GM18907 (cell line): ENCODE data around the gene SIRPB2.
A peak's percentile ranks its signal among the peaks of the same experiment; 100 is the strongest.

Experiments
- ATAC-seq: cut with Tn5 transposase; IDR thresholded peaks from one replicate; pipeline ENCODE4 v1.9.1; 2021; ENCODE audit warnings: mild to moderate bottlenecking, moderate library complexity; ENCODE audit not compliant: unreplicated experiment

SIRPB2 gene

DNA sequence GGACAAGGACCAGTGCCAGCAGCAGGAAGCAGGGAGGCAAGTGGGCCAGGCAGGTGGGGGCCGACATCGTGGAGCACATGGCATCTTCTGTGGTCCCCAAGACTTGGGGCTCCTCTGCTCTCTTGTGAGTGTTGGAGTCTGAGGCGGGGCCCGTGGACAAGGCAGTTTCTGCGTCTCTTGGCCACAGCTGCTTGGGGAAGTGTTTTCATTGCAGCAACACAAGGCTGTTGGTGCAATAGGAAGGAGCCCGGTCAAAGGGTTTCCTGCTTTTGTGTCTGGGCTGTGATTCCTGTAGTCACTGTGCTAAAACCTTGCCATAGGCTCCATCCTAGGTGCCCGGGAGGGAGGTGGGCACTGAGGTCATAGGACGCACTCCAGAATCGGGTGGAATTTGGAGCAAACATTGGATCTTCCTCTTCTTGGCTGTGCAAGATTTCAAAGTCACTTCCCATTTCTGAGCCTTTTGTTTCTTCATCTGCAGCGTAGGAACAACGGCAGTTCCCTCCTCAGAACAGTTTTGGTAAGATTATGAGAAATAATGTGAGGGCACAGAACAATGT, at the start of gene SIRPB2:
Gene SIRPB2 (minus strand): TSS at position 140 of the 560 bp plus-strand sequence. CDS start 61 bp downstream, at position 79.
- no peak for ATAC-seq

DNA sequence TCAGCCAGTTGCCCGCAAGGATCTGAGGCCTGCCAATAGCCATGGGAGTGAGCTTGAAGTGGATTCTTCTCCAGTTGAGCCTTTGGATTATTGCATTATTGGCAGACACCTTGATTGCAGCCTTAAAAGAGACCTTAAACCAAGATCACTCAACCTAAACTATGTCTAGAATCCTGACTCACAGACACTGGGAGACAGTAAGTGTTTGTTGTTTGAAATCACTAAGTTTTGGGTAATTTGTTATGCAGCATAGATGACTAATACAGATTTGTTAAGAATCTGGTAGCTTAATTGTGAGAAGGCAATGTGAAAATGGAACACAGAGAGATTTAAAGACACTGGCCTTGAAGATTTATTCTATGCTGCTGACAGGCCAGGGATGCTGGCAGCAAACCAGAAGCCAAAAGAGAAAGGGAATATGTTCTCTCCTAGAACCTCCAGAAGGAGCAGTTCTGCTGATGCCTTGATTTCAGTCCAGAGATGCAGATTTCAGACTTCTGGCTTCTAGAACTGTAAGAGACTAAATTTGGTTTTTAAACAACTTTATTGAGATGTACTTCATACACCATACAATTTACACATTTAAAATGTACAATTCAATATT, 48.7 kb upstream of the SIRPB2 start:
- no peak for ATAC-seq

DNA sequence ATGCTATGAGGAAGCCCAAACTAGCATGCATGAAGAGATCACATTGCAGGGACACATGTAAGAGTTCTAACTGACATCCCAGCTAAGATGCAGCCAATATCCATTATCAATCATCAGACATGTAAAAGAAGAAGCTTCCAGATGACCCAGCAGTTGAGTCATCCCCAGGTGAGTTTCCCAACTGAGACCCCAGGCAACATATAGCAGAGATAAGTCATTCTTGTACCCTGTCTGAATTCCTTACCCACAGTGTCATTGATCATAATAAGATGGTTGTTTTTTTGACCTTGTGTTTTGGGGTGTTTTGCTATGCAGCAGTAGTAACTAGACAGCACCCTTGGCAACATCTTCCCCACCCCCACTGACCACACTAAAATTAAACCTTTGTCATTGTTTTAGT, 47.4 kb upstream of the SIRPB2 start:
- ATAC-seq, result no peak

GRCh38 chr20:1537731-1538058, 46.5 kb upstream of the SIRPB2 start:
- no peak for ATAC-seq

GRCh38 chr20:1536893-1537730, 45.9 kb upstream of the SIRPB2 start:
- ATAC-seq, result no peak

DNA sequence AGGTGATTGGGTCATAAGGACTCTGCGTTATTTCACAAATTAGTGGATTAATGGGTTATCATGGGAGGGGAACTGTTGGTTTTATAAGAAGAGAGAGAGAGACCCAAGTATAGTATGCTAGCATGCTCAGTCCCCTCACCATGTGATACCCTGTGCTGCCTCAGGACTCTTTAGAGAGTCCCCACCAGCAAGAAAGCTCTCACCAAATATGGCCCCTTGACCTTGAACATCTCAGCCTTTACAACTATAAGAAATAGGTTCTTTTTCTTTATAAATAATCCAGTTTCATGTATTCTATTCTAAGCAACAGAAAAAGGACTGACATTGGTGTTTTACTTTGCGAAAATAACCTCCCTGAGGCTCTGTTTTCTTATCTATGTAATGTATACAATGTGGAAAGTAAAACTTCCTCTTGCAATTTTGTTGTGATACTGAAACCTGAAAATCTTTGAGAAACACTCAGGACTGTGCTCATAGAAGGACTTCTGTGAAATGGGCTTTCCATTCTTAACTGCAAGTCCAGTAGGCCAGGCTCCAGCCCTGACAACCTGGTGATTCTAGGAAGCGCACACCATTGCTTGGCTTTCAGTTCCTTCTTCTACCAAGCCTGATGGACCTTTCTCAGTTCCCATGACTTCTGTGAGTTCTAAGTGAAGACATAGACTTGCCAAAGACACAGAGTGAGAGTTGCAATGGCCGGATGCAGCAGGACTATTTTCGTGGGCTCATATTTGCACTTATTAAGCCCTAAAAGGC, 44.4 kb upstream of the SIRPB2 start:
- ATAC-seq, result peak; percentile 93

- ATAC-seq, result no peak
These were observed 43.3 kb upstream of the SIRPB2 start for GRCh38 chr20:1534526-1534925.

DNA sequence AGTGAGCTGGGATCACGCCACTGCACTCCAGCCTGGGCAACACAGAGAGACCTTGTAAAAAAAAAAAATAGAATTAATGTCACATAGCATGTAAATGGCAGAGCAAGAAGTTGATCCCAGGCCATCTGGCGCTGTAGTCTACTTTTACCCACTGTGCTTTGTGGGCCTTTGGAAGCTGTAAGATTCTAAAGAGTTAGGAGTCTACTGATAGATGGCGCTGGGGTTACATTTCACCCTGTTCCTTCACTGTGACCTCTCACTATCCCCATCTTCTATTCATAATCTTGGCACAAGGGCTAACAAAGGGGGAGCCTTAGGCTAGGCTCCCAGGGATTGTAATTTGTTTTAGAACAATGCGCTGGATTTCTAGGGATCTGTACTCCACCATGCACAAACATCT, 41.8 kb upstream of the SIRPB2 start:
- no peak for ATAC-seq

DNA sequence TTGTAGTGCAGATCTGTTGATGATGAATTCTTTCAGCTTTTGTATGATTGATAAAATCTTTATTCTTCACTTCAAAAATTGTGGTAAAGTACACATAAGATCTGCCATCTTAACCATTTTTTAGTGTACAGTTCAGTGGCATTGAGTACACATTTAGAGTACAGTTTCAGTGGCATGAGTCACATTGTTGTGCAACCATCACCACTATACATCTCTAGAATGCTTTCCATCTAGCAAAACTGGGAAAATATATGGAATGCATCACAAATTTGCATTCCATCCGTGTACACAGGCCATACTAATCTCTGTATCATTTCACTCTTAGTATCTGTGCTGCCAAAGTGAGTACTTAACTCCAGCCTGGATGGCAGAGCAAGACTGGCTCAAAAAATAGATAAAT, 37.6 kb upstream of the SIRPB2 start:
- ATAC-seq, result no peak

GRCh38 chr20:1527923-1528322, 36.7 kb upstream of the SIRPB2 start:
- no peak for ATAC-seq

GRCh38 chr20:1526896-1527295, 35.7 kb upstream of the SIRPB2 start:
- no peak for ATAC-seq

DNA sequence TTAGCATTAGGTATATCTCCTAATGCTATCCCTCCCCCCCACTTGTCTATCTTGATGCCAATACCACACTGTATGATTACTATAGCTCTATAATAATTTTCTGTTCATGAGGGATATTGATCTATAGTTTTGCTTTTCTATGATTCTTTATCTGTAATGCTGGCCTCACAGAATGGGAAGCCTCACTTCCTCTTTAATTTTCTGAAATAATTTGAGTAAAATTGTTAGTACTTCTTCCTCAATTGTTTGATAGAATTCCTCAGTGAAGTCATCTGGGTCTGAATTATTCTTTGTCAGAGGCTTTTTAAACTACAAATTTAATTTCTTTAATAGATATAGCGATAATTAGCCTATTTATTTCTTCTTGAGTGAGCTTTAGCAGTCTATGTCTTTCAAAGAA, 35.1 kb upstream of the SIRPB2 start:
- no peak for ATAC-seq

DNA sequence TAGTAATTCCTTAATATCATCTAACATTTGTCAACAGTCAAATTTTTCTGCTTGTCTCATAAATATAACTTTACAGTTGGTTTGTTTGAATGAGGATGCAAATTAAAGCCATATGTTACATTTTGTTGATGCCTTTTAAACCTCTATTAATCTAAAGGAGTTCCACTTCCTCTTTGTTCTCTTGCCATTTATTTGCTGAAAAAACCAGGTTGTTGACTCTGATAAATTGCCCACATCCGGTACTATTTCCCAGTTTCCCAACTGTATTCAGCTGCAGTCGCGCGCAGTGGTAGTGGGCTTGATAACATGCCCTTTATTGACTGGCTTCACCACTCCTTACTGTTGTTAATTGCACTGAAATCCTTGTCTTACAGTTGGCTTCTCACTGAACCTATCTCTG, 32.8 kb upstream of the SIRPB2 start:
- no peak for ATAC-seq

DNA sequence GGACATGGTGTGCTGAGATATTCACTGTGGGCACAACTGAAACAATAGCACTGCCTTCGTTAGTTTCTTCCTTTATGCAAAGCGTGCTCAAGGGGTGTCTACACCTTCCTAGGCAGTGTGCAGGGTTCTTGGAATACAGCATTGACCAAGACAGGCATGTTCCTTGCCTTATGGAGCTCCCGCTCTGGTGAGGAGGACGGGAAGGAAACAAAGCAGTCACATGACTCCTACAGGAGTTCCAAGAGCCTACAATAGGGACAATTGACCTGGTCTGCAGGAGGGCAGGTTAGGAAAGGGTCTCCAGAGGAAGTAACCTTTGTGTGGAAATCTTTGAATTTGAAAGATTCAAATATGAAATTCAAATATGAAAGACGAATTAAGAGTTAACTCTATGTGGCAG, 25.8 kb upstream of the SIRPB2 start:
- ATAC-seq, result no peak

DNA sequence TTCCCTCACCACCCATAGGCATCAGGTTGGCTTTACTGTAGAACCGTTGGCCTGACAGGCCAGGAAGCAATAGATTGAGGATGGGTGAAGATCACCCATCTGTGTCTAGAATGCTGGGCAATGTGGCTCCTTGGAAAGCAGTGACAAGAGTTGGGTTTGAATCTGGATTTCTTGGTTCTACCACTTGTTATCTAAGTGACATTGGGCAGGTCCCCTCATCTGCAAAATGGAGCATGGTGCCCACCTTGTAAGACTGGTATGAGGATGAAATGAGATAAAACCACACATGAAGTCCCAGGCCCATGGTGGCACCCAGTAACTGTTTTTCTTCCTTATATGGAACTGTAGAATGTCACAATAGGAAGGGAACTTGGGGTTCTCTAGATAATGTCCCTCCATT, 22.6 kb upstream of the SIRPB2 start:
- ATAC-seq, result no peak

DNA sequence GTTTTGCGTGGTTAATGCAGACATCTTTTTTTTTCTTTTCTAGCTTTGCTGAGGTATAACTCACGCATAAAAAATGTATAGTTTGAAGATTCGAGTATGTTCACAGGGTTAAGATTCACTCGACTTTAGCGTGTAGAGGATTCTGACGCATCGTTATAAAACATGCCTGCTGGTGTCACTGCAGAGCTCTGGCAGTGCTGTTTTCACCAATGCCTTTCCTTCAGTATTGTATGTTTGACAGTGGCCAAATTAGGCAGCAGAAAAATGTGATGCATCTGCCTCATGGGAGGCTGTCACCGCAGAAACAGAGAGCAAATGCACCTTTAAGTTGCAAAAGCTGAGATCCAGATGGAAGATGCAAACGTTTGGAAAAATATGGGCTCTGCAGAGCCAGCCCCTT, 18.0 kb upstream of the SIRPB2 start:
- ATAC-seq, result no peak

DNA sequence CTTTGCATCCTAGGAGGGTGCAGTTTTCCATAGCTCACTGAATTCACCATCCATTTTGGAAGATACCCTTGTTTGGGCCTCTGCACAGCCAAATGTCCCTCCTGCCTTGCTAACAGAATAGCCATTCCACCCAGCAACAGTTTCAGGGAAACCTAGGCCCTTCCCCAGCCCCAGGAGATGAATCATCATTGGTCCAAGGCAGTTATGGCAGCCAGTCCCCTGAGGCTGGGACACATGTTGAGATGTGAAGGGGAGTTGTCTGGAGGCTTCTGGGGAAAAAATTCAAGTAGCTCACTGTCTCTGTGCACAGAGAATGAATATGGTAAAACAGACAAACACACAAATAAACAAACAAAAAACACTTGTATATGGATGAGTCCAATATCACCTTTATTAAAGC, 17.4 kb upstream of the SIRPB2 start:
- ATAC-seq, result no peak

GRCh38 chr20:1507276-1507675, 16.1 kb upstream of the SIRPB2 start:
- no peak for ATAC-seq

- no peak for ATAC-seq
These were observed 14.7 kb upstream of the SIRPB2 start for GRCh38 chr20:1505871-1506270.

- no peak for ATAC-seq
These were observed 14.1 kb upstream of the SIRPB2 start for GRCh38 chr20:1505361-1505760.

DNA sequence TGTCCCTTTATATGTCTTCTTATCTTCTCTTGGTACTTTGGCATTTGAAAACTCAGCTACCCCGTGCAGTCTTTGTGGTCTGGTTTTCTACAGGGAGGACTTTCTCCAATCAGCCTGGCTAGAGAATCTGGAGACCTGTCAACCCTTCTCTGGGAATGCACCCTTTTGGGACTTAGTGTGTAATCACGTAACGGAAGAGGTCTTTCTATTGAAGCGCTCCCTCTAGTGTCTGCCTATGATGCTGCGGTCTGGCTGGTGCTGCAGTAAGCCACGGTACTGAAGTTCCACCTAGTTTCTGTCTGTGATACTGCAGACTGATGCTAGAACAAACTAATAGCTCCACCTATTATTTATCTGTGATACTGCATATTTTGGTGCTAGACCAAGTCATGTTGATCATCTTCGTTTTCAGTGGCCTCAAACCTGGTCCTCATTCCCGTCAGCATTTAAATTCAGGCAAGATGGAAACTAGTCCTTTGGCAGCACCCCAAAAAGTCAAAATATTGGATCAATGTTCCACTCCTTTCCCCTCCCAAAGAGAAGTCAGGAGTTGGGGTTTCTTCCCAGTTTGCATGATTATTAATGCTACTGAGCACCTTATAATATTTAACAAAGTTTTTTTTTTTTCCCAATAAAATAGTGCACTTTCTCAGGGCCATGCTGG, 12.5 kb upstream of the SIRPB2 start:
- ATAC-seq, result peak; percentile 96
